GM23338 (cell line): ENCODE results near the gene TRIM71. TPM values are rescaled to one million over a fixed set of nuclear protein-coding genes. Genes with fewer than 3 reads are reported as not detected.

ENCODE experiments used
- ATAC-seq: fragments of 200-7000 bp; cut with Tn5 transposase; 3 replicates; pipeline ENCODE4 v1.9.1; 2020
- DNase-seq: peaks from one replicate; pipeline ENCODE4 v3.0.0-alpha.2; 2015; ENCODE audit warnings: low spot score
- H2AFZ ChIP-seq: fragments of 200-600 bp; sonication (generic); 2 replicates; pipeline ENCODE4 v1.8.0; 2016; ENCODE audit warnings: antibody characterized with exemption, mild to moderate bottlenecking, moderate library complexity
- H3F3A ChIP-seq: fragments of 200-600 bp; sonication (generic); replicated peaks from 2 replicates; pipeline ENCODE4 v1.8.0; 2017; ENCODE audit warnings: antibody characterized with exemption, mixed run types, low read depth
- H3K27ac ChIP-seq: fragments of 200-600 bp; sonication (generic); 2 replicates; pipeline ENCODE4 v1.6.1; 2016; ENCODE audit warnings: low read depth
- H3K27me3 ChIP-seq: fragments of 200-600 bp; sonication (generic); 2 replicates; pipeline ENCODE4 v1.8.0; 2016; ENCODE audit warnings: mild to moderate bottlenecking, mixed run types, moderate library complexity; ENCODE audit not compliant: insufficient read depth
- H3K36me3 ChIP-seq: fragments of 200-600 bp; sonication (generic); 2 replicates; pipeline ENCODE4 v1.8.0; 2016; ENCODE audit warnings: mild to moderate bottlenecking; ENCODE audit not compliant: insufficient read depth
- H3K4me1 ChIP-seq: fragments of 200-600 bp; sonication (generic); 2 replicates; pipeline ENCODE4 v1.8.0; 2016; ENCODE audit warnings: mild to moderate bottlenecking, moderate library complexity; ENCODE audit not compliant: insufficient read depth
- H3K4me2 ChIP-seq: fragments of 200-600 bp; sonication (generic); 2 replicates; pipeline ENCODE4 v1.7.1; 2017; ENCODE audit warnings: mixed run types
- H3K4me3 ChIP-seq: fragments of 200-600 bp; sonication (generic); 2 replicates; pipeline ENCODE4 v1.6.1; 2016; ENCODE audit warnings: mixed run types
- H3K79me2 ChIP-seq: fragments of 200-600 bp; sonication (generic); replicated peaks from 2 replicates; pipeline ENCODE4 v1.8.0; 2017; ENCODE audit warnings: mild to moderate bottlenecking; ENCODE audit not compliant: insufficient read depth
- H3K9me2 ChIP-seq: fragments of 200-600 bp; sonication (generic); 2 replicates; pipeline ENCODE4 v1.8.0; 2017; ENCODE audit not compliant: insufficient read depth
- H4K20me1 ChIP-seq: fragments of 200-600 bp; sonication (generic); replicated peaks from 2 replicates; pipeline ENCODE4 v1.8.0; 2017; ENCODE audit warnings: mild to moderate bottlenecking; ENCODE audit not compliant: insufficient read depth
- H3K27ac Mint-ChIP-seq: 2 replicates; pipeline ENCODE4 v1.8.0; 2020; ENCODE audit warnings: inconsistent platforms, mild to moderate bottlenecking, moderate library complexity, mixed read lengths
- H3K27me3 Mint-ChIP-seq: 3 replicates; pipeline ENCODE4 v1.8.0; 2022; ENCODE audit warnings: low read depth, mild to moderate bottlenecking, moderate library complexity, mixed read lengths, inconsistent platforms; ENCODE audit not compliant: insufficient read depth, poor library complexity
- H3K36me3 Mint-ChIP-seq: 3 replicates; pipeline ENCODE4 v1.8.0; 2021; ENCODE audit warnings: low read depth, mild to moderate bottlenecking, inconsistent platforms, moderate library complexity, mixed read lengths
- H3K4me1 Mint-ChIP-seq: 3 replicates; pipeline ENCODE4 v1.8.0; 2020; ENCODE audit warnings: mild to moderate bottlenecking, inconsistent platforms, mixed read lengths
- H3K4me3 Mint-ChIP-seq: 3 replicates; pipeline ENCODE4 v1.8.0; 2021; ENCODE audit warnings: moderate library complexity, mild to moderate bottlenecking, inconsistent platforms, mixed read lengths
- H3K9me3 Mint-ChIP-seq: 3 replicates; pipeline ENCODE4 v1.8.0; 2020; ENCODE audit warnings: moderate library complexity, mild to moderate bottlenecking, inconsistent platforms, mixed read lengths
- CREB1 ChIP-seq: fragments of 250-450 bp; sonication (Bioruptor Pico); IDR thresholded peaks from 2 replicates; pipeline ENCODE4 v1.5.0; 2020; ENCODE audit warnings: low read depth, mild to moderate bottlenecking, moderate library complexity
- EZH2 ChIP-seq: fragments of 200-600 bp; sonication (generic); IDR thresholded peaks from one replicate; pipeline ENCODE4 v1.8.0; 2017; ENCODE audit warnings: antibody characterized with exemption, mild to moderate bottlenecking, low read depth; ENCODE audit not compliant: unreplicated experiment
- EZH2phosphoT487 ChIP-seq: fragments of 200-600 bp; sonication (generic); IDR thresholded peaks from one replicate; pipeline ENCODE4 v1.8.1; 2018; ENCODE audit warnings: antibody characterized with exemption; ENCODE audit not compliant: unreplicated experiment
- JUNB ChIP-seq: IDR thresholded peaks from one replicate; pipeline ENCODE4 v1.6.1; 2016; ENCODE audit warnings: antibody characterized with exemption; ENCODE audit not compliant: unreplicated experiment
- NANOG ChIP-seq: IDR thresholded peaks from 2 replicates; pipeline ENCODE4 v1.6.1; 2016; ENCODE audit warnings: antibody characterized with exemption, borderline replicate concordance
- POLR2AphosphoS5 ChIP-seq: IDR thresholded peaks from 2 replicates; pipeline ENCODE4 v1.6.1; 2016; ENCODE audit warnings: antibody characterized with exemption, low read depth
- STAT1 ChIP-seq: IDR thresholded peaks from one replicate; pipeline ENCODE4 v1.6.1; 2016; ENCODE audit warnings: antibody characterized with exemption; ENCODE audit not compliant: unreplicated experiment
- ZNF114 ChIP-seq: fragments of 250-450 bp; sonication (Bioruptor Pico); IDR thresholded peaks from 2 replicates; pipeline ENCODE4 v1.5.0; 2020; ENCODE audit warnings: mild to moderate bottlenecking, moderate library complexity
- ZNF331 ChIP-seq: fragments of 250-450 bp; sonication (Bioruptor Pico); IDR thresholded peaks from 2 replicates; pipeline ENCODE4 v1.5.0; 2020; ENCODE audit warnings: low read depth, mild to moderate bottlenecking, moderate library complexity
- polyA plus RNA-seq: library from polyadenylated mRNA; unstranded; fragments of >200 nt; fragmentation: Nextera tagmentation; extraction: Ambion mirVana; gene quantifications from 2 replicates; pipeline ENCODE4 v1.2.1, GENCODE V29; 2016
- total RNA-seq: library from RNA; depleted of rRNA; stranded (reverse); fragments of >200 nt; shearing (Covaris generic); gene quantifications from 2 replicates; pipeline ENCODE4 v1.2.3, GENCODE V29; 2014
- TF ChIP-seq, protein P1 (sequence below): fragments of 250-450 bp; sonication (Bioruptor Pico); IDR thresholded peaks from 2 replicates; pipeline ENCODE4 v1.5.0; 2020; ENCODE audit warnings: mild to moderate bottlenecking, moderate library complexity
- TF ChIP-seq, protein P2 (sequence below), 2 experiments: fragments of 200-600 bp in 1 of 2; sonication (generic) in 1 of 2; conservative IDR thresholded peaks; 2 replicates each; pipeline versions ENCODE4 v1.5.1 to v1.6.1; 2016 to 2017; ENCODE audit warnings: antibody characterized with exemption in 2 of 2, low read depth in 2 of 2, mild to moderate bottlenecking in 2 of 2, moderate library complexity in 1 of 2
- TF ChIP-seq, protein P3 (sequence below): IDR thresholded peaks from one replicate; pipeline ENCODE4 v1.6.1; 2018; ENCODE audit warnings: antibody characterized with exemption; ENCODE audit not compliant: unreplicated experiment
- TF ChIP-seq, protein P4 (sequence below): IDR thresholded peaks from 2 replicates; pipeline ENCODE4 v1.6.1; 2016; ENCODE audit warnings: antibody characterized with exemption

Gene TRIM71
- total and polyA plus RNA-seq, 2 experiments from 2014 or later = 71.5 to 346 TPM

DNA sequence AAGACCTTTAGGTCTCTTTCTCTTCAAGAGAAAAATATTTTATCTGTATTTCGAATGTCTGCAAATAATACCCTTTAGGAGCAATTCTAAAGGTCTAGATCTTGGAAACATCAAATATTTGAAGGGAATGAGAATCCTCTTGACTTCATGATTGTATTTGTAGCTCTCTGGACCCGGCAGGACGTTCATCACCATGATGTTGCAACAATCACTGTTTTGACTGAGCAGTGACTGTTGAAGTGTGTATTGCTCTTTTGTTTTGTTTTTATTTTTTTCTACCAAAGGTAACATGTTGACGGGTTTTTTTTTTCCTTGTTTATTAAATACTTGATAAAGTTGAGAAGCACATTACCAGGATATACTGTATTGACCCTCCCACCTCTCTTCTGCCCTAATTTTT is 78.3 kb downstream of the TRIM71 start:
- no peak overlapping the region; the same call in 2 of the 3 replicates for H3K4me3 Mint-ChIP-seq
- Histone ChIP-seq H3K4me1 (peaks cover 52% of the 10 kb centered on the region), H3K27ac (no peak overlapping the region), H3K27me3 (no peaks in the 10 kb centered on the region), H2AFZ (no peak overlapping the region), H3K4me2 (no peak overlapping the region), H3K36me3 (peaks cover 41% of the 10 kb centered on the region), H4K20me1 (peaks cover 77% of the 10 kb centered on the region), H3F3A (peaks cover 76% of the 10 kb centered on the region), H3K4me3 (no peak overlapping the region), H3K9me2 (no peaks in the 10 kb centered on the region), H3K79me2 (peaks cover 70% of the 10 kb centered on the region)
- H3K36me3 Mint-ChIP-seq = peaks cover 88% of the 10 kb centered on the region
- ATAC-seq (no peak), DNase-seq (no peak)
- no peak overlapping the region for H3K27ac Mint-ChIP-seq
- peaks cover 56% of the 10 kb centered on the region for H3K27me3 Mint-ChIP-seq
- H3K4me1 Mint-ChIP-seq = peaks cover 74% of the 10 kb centered on the region
- peaks cover 6% of the 10 kb centered on the region; the same call in 1 of the 3 replicates for H3K9me3 Mint-ChIP-seq
- TF ChIP-seq, protein P1, sequence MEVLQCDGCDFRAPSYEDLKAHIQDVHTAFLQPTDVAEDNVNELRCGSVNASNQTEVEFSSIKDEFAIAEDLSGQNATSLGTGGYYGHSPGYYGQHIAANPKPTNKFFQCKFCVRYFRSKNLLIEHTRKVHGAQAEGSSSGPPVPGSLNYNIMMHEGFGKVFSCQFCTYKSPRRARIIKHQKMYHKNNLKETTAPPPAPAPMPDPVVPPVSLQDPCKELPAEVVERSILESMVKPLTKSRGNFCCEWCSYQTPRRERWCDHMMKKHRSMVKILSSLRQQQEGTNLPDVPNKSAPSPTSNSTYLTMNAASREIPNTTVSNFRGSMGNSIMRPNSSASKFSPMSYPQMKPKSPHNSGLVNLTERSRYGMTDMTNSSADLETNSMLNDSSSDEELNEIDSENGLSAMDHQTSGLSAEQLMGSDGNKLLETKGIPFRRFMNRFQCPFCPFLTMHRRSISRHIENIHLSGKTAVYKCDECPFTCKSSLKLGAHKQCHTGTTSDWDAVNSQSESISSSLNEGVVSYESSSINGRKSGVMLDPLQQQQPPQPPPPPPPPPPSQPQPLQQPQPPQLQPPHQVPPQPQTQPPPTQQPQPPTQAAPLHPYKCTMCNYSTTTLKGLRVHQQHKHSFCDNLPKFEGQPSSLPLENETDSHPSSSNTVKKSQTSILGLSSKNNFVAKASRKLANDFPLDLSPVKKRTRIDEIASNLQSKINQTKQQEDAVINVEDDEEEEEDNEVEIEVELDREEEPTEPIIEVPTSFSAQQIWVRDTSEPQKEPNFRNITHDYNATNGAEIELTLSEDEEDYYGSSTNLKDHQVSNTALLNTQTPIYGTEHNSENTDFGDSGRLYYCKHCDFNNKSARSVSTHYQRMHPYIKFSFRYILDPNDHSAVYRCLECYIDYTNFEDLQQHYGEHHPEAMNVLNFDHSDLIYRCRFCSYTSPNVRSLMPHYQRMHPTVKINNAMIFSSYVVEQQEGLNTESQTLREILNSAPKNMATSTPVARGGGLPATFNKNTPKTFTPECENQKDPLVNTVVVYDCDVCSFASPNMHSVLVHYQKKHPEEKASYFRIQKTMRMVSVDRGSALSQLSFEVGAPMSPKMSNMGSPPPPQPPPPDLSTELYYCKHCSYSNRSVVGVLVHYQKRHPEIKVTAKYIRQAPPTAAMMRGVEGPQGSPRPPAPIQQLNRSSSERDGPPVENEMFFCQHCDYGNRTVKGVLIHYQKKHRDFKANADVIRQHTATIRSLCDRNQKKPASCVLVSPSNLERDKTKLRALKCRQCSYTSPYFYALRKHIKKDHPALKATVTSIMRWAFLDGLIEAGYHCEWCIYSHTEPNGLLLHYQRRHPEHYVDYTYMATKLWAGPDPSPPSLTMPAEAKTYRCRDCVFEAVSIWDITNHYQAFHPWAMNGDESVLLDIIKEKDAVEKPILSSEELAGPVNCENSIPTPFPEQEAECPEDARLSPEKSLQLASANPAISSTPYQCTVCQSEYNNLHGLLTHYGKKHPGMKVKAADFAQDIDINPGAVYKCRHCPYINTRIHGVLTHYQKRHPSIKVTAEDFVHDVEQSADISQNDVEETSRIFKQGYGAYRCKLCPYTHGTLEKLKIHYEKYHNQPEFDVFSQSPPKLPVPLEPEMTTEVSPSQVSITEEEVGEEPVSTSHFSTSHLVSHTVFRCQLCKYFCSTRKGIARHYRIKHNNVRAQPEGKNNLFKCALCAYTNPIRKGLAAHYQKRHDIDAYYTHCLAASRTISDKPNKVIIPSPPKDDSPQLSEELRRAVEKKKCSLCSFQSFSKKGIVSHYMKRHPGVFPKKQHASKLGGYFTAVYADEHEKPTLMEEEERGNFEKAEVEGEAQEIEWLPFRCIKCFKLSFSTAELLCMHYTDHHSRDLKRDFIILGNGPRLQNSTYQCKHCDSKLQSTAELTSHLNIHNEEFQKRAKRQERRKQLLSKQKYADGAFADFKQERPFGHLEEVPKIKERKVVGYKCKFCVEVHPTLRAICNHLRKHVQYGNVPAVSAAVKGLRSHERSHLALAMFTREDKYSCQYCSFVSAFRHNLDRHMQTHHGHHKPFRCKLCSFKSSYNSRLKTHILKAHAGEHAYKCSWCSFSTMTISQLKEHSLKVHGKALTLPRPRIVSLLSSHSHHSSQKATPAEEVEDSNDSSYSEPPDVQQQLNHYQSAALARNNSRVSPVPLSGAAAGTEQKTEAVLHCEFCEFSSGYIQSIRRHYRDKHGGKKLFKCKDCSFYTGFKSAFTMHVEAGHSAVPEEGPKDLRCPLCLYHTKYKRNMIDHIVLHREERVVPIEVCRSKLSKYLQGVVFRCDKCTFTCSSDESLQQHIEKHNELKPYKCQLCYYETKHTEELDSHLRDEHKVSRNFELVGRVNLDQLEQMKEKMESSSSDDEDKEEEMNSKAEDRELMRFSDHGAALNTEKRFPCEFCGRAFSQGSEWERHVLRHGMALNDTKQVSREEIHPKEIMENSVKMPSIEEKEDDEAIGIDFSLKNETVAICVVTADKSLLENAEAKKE (CRISPR knock-in tag) = no peak
- TF ChIP-seq NANOG (no peak), STAT1 (no peak), EZH2 (no peak), ZNF331 (CRISPR knock-in tag) (no peak), CREB1 (no peak), ZNF114 (no peak), JUNB (no peak), POLR2AphosphoS5 (no peak), EZH2phosphoT487 (no peak)
- TF ChIP-seq, protein P2, sequence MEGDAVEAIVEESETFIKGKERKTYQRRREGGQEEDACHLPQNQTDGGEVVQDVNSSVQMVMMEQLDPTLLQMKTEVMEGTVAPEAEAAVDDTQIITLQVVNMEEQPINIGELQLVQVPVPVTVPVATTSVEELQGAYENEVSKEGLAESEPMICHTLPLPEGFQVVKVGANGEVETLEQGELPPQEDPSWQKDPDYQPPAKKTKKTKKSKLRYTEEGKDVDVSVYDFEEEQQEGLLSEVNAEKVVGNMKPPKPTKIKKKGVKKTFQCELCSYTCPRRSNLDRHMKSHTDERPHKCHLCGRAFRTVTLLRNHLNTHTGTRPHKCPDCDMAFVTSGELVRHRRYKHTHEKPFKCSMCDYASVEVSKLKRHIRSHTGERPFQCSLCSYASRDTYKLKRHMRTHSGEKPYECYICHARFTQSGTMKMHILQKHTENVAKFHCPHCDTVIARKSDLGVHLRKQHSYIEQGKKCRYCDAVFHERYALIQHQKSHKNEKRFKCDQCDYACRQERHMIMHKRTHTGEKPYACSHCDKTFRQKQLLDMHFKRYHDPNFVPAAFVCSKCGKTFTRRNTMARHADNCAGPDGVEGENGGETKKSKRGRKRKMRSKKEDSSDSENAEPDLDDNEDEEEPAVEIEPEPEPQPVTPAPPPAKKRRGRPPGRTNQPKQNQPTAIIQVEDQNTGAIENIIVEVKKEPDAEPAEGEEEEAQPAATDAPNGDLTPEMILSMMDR (conservative IDR thresholded peaks at IDR 0.05; ENCODE audit: low read depth in 2 of 2) = no peak
- TF ChIP-seq, protein P3, sequence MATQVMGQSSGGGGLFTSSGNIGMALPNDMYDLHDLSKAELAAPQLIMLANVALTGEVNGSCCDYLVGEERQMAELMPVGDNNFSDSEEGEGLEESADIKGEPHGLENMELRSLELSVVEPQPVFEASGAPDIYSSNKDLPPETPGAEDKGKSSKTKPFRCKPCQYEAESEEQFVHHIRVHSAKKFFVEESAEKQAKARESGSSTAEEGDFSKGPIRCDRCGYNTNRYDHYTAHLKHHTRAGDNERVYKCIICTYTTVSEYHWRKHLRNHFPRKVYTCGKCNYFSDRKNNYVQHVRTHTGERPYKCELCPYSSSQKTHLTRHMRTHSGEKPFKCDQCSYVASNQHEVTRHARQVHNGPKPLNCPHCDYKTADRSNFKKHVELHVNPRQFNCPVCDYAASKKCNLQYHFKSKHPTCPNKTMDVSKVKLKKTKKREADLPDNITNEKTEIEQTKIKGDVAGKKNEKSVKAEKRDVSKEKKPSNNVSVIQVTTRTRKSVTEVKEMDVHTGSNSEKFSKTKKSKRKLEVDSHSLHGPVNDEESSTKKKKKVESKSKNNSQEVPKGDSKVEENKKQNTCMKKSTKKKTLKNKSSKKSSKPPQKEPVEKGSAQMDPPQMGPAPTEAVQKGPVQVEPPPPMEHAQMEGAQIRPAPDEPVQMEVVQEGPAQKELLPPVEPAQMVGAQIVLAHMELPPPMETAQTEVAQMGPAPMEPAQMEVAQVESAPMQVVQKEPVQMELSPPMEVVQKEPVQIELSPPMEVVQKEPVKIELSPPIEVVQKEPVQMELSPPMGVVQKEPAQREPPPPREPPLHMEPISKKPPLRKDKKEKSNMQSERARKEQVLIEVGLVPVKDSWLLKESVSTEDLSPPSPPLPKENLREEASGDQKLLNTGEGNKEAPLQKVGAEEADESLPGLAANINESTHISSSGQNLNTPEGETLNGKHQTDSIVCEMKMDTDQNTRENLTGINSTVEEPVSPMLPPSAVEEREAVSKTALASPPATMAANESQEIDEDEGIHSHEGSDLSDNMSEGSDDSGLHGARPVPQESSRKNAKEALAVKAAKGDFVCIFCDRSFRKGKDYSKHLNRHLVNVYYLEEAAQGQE = no peak
- TF ChIP-seq, protein P4, sequence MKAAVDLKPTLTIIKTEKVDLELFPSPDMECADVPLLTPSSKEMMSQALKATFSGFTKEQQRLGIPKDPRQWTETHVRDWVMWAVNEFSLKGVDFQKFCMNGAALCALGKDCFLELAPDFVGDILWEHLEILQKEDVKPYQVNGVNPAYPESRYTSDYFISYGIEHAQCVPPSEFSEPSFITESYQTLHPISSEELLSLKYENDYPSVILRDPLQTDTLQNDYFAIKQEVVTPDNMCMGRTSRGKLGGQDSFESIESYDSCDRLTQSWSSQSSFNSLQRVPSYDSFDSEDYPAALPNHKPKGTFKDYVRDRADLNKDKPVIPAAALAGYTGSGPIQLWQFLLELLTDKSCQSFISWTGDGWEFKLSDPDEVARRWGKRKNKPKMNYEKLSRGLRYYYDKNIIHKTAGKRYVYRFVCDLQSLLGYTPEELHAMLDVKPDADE = no peak
